HG02981 (cell line): ENCODE results near the gene MBNL1.

Source experiments
- ATAC-seq: cut with Tn5 transposase; IDR thresholded peaks from one replicate; pipeline ENCODE4 v1.9.1; 2021; ENCODE audit warnings: mild to moderate bottlenecking, moderate library complexity; ENCODE audit not compliant: unreplicated experiment

Gene MBNL1

DNA sequence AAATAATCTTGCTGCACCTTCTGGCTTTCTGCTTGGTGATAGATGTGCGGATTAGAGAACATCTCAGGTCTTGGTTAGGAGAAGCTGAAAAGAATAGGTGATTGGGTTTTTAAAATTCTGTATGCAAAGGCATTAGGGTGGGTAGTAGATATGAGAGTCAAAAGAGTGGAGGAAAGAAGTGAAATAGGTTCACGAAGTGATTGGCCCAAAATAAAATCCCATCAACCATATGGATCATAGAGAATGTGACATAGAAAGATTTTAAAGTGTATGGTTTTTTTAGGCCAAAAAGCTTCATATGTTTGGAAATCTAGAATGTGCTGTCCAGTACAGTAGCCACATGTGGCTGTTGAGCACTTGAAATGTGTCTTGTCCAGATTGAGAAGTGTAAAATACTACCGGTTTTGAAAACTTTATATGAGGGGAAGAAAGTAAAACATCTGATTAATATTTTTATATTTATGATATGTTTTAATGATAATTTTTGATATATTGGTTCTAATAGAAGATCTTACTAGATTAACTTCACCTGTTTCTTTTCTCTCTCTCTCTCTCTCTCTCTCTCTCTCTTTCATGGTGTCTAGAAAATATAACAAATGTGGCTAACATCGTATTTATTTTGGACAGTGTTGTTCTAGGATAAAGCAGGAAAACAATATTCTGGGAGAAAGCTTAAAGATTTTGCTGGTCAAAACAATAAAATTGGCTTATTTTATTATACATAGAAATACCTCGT, 2.9 kb downstream of the MBNL1 start:
- ATAC-seq: no peak

DNA sequence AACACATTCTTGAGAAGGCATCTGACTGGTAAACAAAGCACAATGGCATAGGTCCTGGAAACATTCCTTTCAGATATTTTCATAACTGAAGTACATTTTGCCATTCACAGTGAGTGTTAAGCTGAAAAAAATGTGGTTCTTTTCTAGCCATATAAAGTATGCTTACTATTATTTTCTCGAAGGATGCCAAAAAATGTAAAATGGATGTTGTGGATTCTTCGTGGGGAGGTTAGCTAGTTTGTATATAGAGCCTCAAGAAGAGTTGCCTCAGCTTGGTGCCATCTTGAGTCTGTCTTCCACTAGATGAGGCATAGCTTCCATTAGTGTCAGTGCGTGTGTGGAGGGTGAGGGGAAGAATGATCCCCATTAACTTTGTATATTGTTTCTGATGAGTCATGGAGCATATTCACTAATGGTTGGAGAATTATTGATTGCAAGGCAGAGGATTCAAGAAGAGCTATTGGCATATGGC, 4.1 kb downstream of the MBNL1 start:
- no peak for ATAC-seq

DNA sequence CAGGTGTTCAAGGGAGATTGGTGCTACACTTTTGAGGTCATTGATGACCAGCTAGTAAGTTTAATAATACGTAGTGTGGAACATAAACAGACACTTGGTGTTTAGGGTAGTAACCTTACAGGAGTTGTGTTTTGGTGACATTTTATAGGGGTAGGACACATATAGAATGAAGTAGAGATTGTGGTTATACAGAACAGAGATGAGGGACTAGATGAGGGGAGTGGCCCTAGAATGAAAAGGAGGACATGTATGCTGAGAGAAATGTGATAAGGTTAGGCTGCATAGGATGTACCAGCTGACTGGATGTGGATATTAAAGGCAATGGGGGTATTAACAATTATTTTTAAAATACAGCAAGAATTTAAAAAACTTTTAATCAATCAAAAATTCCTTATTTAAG, 8.0 kb downstream of the MBNL1 start:
- no peak for ATAC-seq

DNA sequence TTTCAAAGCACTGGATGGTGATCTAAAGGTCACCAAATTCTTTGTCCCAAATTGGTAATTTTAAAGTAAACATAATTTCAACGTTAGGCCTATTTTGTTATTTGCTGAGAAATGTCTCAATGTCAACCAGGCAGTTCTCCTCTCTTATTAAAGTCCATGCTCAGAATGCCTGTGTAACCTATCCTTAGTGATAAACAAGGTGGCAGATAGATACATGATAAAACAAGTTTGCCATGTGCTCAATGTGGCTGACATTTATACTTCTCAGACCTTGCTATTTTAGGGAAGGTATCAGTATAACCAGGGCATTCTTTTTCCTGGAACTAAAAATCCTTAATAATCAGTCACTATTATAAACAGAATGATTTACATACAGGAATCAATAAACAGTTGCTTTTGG, 8.5 kb downstream of the MBNL1 start:
- ATAC-seq: no peak

DNA sequence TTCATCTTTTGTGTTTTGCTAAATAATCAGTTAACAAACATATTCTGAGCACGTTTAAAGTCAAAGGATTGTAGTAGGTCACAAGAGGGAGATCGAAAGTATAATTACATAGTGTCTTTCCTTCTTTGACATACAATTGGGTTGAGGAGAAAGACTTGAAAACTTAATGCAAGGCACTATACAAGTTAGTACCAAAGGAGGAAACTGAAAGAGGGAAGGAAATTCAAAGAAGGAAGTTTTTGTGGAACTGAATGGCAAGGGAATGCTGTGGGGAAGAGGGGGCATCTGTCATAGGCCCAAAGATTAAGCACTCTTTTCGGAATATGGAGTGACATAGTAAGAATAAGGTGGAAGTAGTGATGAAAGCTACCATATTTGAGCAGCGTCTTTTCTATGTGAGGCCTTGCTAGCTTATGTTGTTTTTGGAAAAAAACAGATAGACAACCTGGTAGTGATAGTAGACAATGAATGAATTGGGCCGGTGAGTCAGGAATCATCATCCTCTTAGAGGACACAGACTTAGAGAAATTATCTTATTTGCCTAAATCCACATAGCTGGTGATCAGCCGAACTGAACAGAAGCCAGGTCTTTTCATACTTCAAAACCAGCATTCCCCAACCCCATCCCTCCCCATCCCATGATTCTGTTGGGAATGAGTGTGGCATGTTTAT, 10.2 kb downstream of the MBNL1 start:
- no peak for ATAC-seq

DNA sequence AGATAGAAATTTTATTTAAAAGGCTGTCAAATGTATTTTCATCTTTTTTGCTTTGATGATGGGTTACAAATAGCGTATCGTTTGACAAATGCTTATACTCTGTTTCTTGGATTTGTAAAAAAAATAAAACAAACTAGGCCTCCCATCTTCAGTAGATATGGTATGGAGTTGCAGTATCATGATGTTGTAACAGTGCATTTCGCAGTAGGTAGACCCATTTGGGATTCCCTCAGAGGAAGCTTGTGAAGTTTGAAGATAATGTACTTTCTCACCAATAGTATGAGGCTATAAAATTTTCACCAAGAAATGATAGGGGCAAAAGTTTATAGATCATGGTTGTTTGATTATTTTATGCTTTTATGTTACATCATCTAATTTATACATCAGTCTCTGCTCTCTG, 10.8 kb downstream of the MBNL1 start:
- no peak for ATAC-seq

DNA sequence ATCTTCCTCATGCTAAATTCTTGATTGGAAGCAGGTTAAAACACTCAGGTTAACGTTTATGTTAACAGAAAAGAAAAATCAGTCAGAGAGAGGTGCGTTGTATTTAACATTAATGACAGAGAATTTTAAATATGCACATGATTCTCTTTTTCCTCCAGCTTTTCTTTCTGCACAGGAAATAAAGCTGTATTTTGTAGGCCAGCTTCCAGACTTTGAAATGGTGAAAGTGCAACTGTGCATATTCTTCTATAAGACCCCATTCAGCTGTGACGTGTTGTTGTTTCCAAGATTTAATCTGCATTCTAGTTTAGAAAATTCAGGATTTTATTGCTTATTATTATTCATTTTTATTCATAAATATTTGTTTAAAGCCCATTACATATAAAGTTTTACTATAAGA, 11.8 kb downstream of the MBNL1 start:
- no peak for ATAC-seq

DNA sequence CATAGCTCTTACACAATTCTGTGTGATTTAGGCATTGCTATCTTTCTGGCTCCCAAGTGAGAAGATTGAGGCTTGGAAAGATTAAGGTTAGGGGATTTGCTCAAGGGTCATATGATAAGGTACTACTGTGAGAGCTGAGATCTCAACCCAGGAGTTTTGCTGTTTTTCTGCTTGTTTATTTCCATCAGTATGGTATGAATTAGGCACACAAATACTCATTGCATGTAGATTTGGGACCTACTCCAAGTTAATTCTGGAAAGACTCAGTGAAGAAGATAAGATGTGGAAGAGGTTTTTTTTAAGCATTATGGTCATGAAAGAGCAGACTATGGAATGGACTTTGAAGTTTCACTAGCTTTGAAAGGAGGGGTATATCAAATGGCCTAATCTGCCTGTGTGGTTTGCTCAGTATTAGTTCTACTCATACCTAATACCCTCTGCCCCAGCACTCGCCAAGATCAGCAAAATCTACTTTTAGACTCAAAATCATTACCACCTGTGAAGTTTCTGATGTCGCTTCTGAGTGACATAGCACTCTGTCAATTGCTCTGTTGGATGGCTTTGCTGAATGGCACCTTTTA, 12.5 kb downstream of the MBNL1 start:
- peak; percentile 77 for ATAC-seq

DNA sequence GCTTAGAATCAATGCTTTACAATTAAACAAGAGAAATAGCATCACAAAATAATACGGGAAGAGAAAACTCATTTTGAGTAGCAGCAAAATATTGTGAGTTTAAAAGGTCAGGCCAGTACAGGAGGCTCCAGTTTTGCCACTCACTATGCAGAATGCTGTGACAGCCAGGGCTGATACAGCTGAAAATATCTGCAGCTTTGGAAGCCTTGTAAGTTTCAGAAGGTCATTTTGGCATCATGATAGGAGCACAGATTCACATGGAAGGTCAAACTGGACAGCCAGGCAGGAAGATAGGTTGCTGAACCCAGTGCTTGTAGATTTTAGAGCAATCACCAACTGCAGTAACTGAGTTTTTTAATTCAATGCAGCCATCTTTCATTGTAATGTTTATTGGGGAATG, 14.1 kb downstream of the MBNL1 start:
- no peak for ATAC-seq

DNA sequence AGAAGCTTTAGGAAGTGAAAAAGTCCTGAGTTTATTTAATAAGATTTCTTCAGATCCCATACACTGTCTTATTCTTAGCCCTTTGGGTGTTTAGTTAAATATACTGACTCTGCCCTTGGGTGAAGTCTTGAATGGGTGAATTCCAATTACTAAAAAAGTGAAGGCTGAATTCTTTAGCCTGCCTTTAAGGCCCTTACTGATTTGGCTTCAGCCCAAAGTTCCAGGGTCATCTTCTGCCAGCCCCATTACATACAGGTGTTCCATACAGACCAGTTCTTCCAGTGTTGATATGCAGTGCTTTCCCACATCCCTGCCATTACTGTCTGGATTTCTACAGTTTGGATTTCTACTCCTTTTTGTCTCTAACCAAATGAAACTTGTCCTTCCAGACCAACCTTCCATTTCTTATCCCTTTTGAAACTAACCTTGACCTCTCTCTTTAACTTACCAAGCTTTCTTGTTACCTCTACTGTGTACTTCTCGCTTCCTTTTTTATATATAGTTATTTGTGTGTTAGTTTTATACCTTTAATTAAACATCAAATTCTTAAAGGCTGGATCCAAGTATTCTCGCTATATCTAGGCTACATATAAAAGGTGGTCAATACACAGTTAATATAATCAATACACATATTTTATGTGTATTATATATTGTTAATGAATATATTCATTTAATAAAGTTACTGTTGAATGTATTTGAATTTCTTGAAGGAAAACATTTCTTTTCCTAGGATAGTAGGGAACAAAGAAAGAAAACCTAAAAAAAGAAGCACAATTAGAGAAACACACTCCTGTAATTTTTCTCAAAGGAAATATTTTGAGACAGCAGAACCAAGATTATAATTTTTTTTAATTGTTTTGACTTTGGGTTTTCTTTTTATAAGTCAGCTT, 15.0 kb downstream of the MBNL1 start:
- ATAC-seq: no peak

DNA sequence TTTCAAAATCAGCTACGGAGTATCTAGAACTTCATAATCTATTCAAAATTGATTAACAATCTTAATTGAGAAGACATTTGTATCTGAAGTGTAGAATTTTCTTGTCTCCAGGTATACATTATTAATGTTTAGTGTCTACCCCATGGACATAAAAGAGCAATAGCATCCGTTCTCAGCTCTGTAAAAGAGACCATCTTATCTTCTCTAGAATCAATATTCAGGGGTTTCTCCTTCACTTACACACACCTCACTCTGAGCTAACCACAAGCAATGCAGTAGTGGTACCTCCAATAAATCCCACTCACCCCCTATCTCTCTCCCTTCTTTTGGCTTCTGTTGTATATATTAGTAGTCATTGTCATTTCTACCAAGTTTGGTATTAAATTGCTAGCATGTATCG, 16.2 kb downstream of the MBNL1 start:
- ATAC-seq: no peak

DNA sequence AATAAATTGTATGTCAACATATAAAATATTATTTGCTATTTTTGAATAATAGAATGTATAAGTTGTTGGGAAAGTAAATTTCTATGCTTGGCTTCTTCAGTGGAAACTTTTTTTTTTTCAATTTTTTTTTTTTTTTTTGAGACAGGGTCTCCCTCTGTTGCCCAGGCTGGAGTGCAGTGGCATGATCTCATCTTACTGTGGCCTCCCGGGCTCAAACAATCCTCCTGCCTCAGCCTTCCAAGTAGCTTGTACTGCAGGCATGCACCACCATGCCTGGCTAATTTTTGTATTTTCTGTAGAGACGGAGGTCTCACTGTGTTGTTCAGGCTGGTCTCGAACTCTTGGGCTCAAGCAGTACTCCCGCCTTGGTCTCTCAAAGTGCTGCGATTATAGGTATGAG, 16.8 kb downstream of the MBNL1 start:
- ATAC-seq: no peak

DNA sequence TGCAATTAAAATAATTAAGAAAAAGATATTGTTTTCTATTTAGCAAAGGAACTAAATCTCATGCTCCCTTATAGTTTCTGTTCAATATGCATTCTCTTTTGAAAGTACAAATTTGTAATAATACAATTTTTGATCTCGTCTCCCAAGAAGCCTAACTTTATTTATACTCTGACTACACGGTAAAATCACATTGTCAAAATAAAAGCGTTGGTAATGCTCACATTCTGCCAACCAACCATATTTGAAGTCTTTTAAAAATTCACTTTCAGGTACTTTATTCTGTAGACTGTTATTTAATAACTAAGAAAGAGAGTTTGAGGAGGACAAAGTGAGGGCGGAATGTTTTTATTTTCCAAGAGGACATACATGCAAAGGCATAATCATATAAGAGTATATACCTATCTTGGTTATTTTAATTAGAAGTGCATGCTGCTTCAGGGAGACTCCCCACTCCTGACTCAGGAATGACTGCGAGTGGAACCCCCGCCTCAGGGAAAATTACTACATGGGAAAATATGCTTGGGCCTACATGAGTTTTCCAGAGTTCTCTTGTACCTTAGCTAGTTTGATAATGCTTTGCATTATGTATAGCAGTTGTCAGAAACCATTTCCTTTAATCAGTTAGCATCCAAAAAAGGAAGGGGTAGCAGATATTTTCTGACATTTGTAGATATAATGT, 19.3 kb downstream of the MBNL1 start:
- no peak for ATAC-seq

DNA sequence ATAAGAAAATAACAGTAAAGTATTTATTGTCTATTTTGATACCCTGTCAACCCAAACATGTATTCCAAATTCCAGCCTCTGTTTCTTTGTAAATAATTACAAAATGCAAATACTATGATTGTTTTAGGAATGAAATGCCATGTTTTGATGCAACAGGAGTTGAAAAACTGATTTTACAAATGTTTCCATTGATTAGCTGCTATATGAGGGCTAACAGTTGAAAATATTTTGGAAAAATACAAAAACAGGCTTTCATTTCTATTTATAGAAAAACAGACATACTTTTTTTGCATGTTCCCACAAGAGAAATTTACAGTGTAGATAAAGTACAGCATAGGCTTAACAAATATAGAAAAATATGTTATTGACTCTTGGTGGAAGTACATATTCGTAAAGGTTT, 20.0 kb downstream of the MBNL1 start:
- ATAC-seq: no peak

DNA sequence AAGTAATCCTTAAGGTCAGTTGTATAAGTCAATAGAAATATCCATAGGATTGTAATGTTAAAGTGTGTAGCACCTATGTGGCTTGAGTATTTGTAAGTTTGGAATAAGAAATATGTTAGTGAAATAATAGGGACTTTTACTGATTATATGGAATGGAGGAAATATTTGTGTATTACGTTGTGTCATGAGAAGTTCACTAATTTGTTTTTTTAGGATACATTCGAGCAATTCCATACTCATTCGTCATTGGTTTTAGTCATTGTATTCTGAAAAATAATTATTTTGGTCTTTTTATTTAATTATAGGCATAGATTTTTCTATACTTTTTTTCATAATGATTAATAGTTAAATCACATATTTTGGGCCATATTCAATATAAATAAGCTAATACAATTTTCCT, 21.0 kb downstream of the MBNL1 start:
- ATAC-seq: no peak

DNA sequence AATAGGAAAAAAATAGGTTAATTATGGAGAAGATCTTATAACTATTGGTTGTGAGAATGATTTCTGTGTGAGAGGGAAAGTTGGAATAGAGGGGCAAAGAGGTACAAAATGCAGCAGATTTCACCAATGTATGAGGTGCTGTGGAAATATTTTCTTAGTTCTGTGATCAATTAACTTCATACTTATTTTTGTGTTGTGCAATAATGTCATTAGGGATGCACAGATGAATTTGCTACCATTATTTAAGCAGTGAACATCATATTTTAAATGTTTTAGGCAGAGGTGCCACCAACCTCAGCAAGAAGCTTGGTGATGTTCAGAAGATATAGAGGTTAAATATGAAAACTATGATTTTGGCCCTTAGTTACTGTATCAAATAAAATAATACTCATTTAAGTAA, 21.6 kb downstream of the MBNL1 start:
- no peak for ATAC-seq

DNA sequence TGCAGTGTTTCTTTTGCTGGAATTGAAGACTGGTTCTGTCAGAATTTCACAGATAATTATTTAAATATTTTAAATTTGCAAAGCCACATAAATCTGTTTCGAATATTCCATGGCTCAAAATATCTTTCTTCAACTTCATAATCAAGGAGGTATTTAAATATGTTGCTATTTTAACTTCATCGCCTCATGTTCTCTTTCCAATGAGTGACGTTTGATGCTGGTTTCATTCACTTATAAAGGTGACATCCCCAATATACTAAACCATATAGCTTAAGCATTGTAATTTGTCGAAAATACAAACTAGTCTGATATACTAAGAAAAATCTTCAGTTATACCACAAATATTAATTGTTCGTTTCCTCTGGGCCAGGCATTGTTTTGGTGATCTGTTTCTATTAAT, 22.5 kb downstream of the MBNL1 start:
- ATAC-seq: no peak

DNA sequence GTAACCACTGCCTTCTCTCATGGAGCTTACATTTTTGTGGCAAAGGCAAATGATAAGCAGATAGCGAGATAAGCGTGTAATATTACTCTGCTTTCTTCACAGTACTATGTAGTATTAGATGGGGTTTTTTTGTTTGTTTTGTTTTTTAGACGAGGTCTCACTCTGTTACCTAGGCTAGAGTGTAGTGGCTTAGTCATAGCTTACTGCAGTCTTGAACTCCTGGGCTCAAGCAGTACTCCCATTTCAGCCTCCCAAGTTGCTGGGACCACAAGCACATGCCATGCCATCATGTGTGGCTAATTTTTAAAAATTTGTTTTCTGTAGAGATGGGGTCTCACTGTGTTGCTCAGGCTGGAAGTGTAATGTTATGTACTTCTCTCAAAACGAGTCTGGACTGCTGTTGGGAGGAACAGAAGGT, 22.9 kb downstream of the MBNL1 start:
- ATAC-seq: no peak

DNA sequence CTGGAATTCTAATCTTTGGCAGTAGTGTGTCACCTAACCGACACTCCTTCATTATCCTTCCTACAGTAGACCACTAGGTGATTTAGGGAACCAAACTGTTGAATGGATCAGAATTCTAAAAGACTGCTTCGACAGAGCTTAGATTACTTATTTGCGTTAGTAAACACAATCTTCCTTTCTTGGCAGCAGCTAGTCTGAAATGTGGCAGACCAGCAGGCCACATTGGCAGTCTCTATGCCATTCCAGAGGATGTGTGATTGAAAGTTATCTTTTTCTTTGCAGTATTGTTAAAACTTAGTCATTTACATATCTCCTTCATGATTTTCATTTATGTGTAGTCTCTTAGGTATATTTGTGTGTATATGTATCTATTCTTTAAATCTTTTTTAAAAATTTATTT, 23.6 kb downstream of the MBNL1 start:
- no peak for ATAC-seq

DNA sequence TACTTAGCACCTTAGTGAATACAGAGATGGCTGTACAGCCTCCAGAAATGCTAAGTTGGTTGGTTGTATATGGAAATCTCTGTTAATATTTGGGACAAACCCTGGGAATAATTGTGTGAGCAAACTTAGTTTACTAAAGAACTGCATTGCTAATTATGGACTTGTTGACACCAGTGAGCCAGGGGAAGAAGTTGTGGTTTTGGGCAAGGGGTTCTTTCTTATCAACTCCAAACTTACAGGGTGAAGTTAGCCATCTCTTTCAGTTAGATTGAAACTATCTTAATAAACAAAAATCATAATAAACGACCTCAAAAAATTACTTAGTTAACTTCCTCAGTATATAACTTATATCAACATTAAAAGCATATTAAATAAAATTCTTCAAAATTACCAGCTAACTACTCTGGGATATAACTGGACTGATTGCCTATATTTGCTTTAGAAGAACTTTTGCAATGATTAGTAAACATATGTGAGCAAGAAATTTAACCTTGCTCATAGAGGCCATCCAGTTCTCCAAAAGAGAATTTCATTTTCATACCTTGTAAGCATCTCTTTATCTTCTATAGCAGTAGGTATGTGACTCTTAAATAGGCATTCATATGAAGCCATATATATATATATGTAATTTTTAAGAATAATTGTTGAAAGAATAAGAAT, 24.7 kb downstream of the MBNL1 start:
- ATAC-seq: no peak
